Measurements from ENCODE around the gene SMARCAL1. TPM values are rescaled to one million over a fixed set of nuclear protein-coding genes. Genes with fewer than 3 reads are reported as not detected.

Gene SMARCAL1
- total RNA-seq, 2 experiments from 2014 or later, result 6.3 TPM

DNA sequence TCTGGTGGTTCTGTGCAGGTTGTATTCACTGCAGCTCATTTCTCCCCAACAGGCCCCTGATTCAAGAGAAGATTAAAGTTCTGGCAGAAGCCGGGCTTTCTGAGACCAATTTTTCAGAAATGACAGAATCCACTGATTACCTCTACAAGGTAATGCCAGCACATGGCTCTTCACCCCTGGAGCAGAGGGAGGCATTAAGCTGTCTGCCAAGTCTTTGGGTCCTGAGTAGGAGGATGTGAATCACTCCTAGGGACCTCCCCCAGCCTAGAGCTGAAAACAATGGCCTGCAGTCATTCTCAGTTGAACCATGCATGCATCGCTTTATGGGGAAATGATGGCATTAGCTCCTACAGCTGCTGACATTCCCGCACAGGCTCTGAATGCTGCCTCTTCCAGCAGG is 65.9 kb downstream of the SMARCAL1 start:
- H3K27ac ChIP-seq (ENCODE audit: low read depth in 1 of 2, low read length in 2 of 2), result no peak overlapping the region
- intact Hi-C loops (cut with DNase I, micrococcal nuclease), result no loop called here
- no peak overlapping the region for H3K4me3 Mint-ChIP-seq
- H3K36me3 Mint-ChIP-seq (ENCODE audit: low read depth), result peaks cover 67% of the 10 kb centered on the region
- no peak overlapping the region for H3K4me3 ChIP-seq (ENCODE audit: low read length)
- H3K36me3 ChIP-seq (ENCODE audit: insufficient read depth, low read length), result peaks cover 48% of the 10 kb centered on the region
- peaks cover 12% of the 10 kb centered on the region for H3K4me1 Mint-ChIP-seq (ENCODE audit: low read depth)
- no peaks in the 10 kb centered on the region for H3K27me3 ChIP-seq (ENCODE audit: control insufficient read depth in 1 of 2, insufficient read depth in 2 of 2, low read length in 2 of 2)
- CTCF ChIA-PET, result no interaction called here
- ATAC-seq (ENCODE audit: poor library complexity) (no peak), DNase-seq (no peak)
- no peaks in the 10 kb centered on the region for H3K9me3 Mint-ChIP-seq
- TF ChIP-seq, protein P1, sequence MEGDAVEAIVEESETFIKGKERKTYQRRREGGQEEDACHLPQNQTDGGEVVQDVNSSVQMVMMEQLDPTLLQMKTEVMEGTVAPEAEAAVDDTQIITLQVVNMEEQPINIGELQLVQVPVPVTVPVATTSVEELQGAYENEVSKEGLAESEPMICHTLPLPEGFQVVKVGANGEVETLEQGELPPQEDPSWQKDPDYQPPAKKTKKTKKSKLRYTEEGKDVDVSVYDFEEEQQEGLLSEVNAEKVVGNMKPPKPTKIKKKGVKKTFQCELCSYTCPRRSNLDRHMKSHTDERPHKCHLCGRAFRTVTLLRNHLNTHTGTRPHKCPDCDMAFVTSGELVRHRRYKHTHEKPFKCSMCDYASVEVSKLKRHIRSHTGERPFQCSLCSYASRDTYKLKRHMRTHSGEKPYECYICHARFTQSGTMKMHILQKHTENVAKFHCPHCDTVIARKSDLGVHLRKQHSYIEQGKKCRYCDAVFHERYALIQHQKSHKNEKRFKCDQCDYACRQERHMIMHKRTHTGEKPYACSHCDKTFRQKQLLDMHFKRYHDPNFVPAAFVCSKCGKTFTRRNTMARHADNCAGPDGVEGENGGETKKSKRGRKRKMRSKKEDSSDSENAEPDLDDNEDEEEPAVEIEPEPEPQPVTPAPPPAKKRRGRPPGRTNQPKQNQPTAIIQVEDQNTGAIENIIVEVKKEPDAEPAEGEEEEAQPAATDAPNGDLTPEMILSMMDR (IDR thresholded peaks at IDR 0.05), result no peak
- H3K27ac Mint-ChIP-seq, result no peak overlapping the region
- POLR2A ChIA-PET, result interaction anchor here (2.0 kb wide), 1 partner anchor 21 kb away, joined by 6 read pairs; the partner anchor contains the start of gene RPL37A
- H3K4me1 ChIP-seq (ENCODE audit: insufficient read depth, low read length), result peaks cover 10% of the 10 kb centered on the region
- H3K27me3 Mint-ChIP-seq, result no peaks in the 10 kb centered on the region
- no peaks in the 10 kb centered on the region for H3K9me3 ChIP-seq (ENCODE audit: control insufficient read depth in 1 of 2, insufficient read depth in 1 of 2, low read length in 2 of 2)

DNA sequence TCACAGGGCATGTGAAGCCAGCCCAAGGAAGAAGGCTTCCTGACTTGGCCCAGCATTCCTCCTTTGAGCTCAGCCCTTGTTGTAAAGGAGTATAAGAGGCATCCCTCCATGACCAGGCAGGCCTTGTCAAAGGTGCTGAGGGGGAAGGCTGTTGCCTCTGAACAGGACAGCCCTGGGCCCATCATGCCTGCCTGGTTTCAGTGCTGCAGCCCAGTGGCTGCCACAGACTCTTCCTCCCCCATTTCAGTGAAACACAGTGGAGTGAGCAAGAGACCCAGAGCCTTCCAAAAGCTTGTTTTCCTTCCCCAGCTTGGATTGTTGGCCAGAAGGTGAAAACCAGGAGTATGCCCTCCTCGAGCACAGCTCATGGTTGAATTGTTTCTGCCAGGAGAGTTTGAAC is 66.5 kb downstream of the SMARCAL1 start:
- Histone ChIP-seq H3K27me3 (ENCODE audit: control insufficient read depth in 1 of 2, insufficient read depth in 2 of 2, low read length in 2 of 2) (no peaks in the 10 kb centered on the region), H3K36me3 (ENCODE audit: insufficient read depth, low read length) (peaks cover 48% of the 10 kb centered on the region), H3K4me1 (ENCODE audit: insufficient read depth, low read length) (peaks cover 10% of the 10 kb centered on the region), H3K9me3 (ENCODE audit: control insufficient read depth in 1 of 2, insufficient read depth in 1 of 2, low read length in 2 of 2) (no peaks in the 10 kb centered on the region), H3K27ac (ENCODE audit: low read depth in 1 of 2, low read length in 2 of 2) (no peak overlapping the region), H3K4me3 (ENCODE audit: low read length) (no peak overlapping the region)
- TF ChIP-seq, protein P1 (IDR thresholded peaks at IDR 0.05), result no peak
- no peak for DNase-seq
- H3K27me3 Mint-ChIP-seq, result no peaks in the 10 kb centered on the region
- no peak for ATAC-seq (ENCODE audit: poor library complexity)
- intact Hi-C loops (cut with DNase I, micrococcal nuclease), result no loop called here
- peaks cover 12% of the 10 kb centered on the region for H3K4me1 Mint-ChIP-seq (ENCODE audit: low read depth)
- no peak overlapping the region for H3K27ac Mint-ChIP-seq
- peaks cover 70% of the 10 kb centered on the region for H3K36me3 Mint-ChIP-seq (ENCODE audit: low read depth)
- H3K9me3 Mint-ChIP-seq, result no peaks in the 10 kb centered on the region
- CTCF ChIA-PET, result interaction anchor here (0.7 kb wide), 1 partner anchor 56 kb away, joined by 3 read pairs; no protein-coding TSS in a partner anchor
- H3K4me3 Mint-ChIP-seq, result no peak overlapping the region
- POLR2A ChIA-PET, result interaction anchor here (2.0 kb wide), 1 partner anchor 20 kb away, joined by 6 read pairs; the partner anchor contains the start of gene RPL37A

DNA sequence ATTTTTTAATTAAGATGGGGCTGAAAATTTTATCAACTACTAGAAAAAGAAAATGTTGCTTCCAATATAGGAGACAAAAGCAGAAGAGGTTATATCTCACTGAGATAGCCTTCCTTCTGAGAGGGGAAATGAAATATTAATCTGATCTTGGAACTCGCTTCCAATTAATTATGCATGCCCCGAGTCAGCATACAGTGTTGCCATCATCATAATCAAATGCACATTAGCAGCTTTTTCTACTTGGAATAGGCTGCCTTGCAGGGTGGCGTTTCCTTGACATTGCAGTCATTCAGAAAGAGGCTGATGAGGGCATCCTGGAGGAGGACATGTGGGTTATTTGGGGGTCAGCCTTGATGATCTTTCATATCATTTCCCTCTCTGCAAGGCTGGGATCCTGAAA is 67.9 kb downstream of the SMARCAL1 start:
- peaks cover 68% of the 10 kb centered on the region for H3K36me3 Mint-ChIP-seq (ENCODE audit: low read depth)
- CTCF ChIA-PET, result no interaction called here

More for the DNA sequence above, 67.9 kb downstream of the SMARCAL1 start:
- POLR2A ChIA-PET, result no interaction called here
- intact Hi-C loops (cut with DNase I, micrococcal nuclease), result no loop called here
- no peak for DNase-seq
- Histone ChIP-seq H3K9me3 (ENCODE audit: control insufficient read depth in 1 of 2, insufficient read depth in 1 of 2, low read length in 2 of 2) (no peaks in the 10 kb centered on the region), H3K36me3 (ENCODE audit: insufficient read depth, low read length) (peaks cover 48% of the 10 kb centered on the region), H3K27me3 (ENCODE audit: control insufficient read depth in 1 of 2, insufficient read depth in 2 of 2, low read length in 2 of 2) (no peaks in the 10 kb centered on the region), H3K27ac (ENCODE audit: low read depth in 1 of 2, low read length in 2 of 2) (no peak overlapping the region), H3K4me3 (ENCODE audit: low read length) (no peak overlapping the region), H3K4me1 (ENCODE audit: insufficient read depth, low read length) (peaks cover 7% of the 10 kb centered on the region)
- no peak for ATAC-seq (ENCODE audit: poor library complexity)
- Mint-ChIP-seq H3K27me3 (no peaks in the 10 kb centered on the region), H3K27ac (no peak overlapping the region), H3K4me3 (no peak overlapping the region), H3K9me3 (no peaks in the 10 kb centered on the region), H3K4me1 (ENCODE audit: low read depth) (peaks cover 5% of the 10 kb centered on the region)
- TF ChIP-seq, protein P1 (IDR thresholded peaks at IDR 0.05), result no peak
